GM21529 (cell line): ENCODE measurements around the gene PGD.
"Not testable (repeated sequence)": the region's sequence is repeated elsewhere in the genome, so short reads cannot be mapped to it uniquely, and the experiment has no call there.

Experiments
- ATAC-seq: cut with Tn5 transposase; IDR thresholded peaks from one replicate; pipeline ENCODE4 v1.9.1; 2021; ENCODE audit not compliant: unreplicated experiment

Gene PGD

DNA sequence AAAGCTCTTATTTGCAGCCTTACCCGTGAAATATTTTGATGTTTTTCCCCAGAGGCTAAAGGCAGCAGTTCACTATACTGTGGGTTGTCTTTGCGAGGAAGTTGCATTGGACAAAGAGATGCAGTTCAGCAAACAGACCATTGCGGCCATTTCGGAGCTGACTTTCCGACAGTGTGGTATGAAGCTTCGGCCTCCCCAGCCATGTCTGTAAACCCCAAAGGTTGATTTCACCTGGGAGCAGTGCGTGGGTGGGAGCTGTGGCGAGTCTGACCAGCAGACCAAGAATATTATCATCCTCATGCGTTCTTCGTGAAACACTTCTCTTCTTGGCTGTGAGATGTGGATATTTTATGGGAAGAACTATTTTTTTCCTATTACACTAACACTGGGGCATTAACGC lies 34.9 kb downstream of the PGD start:
- ATAC-seq: no peak

GRCh38 chr1:10434590-10434989 lies 35.7 kb downstream of the PGD start:
- ATAC-seq: no peak

- no peak for ATAC-seq
These were observed 38.2 kb downstream of the PGD start for GRCh38 chr1:10437052-10437451.

GRCh38 chr1:10438677-10439163 lies 39.9 kb downstream of the PGD start:
- ATAC-seq: no peak

DNA sequence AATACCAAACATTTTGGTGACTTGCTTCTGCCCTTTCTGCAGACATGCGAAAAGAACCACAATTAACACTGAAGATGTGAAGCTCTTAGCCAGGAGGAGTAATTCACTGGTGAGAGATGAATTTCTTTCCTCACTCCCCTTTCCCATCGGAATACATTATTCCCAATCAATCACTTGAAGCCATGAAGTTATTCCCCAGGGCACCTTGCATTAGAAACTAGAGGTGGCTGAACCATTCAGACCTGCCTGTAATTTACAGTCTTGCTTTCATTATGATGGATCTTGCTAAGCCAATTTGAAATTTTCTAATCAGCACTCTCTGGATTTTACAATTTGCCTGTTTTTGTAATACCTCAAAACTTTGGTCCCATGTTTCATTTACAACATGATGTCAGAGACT lies 41.4 kb downstream of the PGD start:
- ATAC-seq: no peak

DNA sequence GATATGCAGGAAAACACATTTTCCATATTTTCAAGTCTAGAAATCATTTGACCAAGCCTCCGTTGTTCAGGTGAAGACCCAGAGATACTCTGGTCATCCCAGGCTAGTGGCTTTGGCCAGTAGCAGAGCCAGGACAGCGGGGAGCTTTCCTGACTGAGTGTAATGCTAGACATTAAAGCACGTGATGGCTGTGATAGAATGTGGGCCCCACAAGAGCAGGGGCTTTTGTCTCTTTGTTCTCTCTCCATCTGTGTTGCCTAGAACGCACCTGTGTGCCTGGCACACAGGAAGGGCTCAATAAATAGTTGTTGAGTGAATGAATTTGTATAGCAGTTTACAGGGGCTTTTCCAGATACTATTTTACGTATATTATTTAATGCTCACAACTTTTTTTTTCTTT lies 41.9 kb downstream of the PGD start:
- ATAC-seq: no peak

- no peak for ATAC-seq
These were observed 45.4 kb downstream of the PGD start for GRCh38 chr1:10444248-10444647.

GRCh38 chr1:10444795-10445397 lies 46.0 kb downstream of the PGD start:
- no peak for ATAC-seq

DNA sequence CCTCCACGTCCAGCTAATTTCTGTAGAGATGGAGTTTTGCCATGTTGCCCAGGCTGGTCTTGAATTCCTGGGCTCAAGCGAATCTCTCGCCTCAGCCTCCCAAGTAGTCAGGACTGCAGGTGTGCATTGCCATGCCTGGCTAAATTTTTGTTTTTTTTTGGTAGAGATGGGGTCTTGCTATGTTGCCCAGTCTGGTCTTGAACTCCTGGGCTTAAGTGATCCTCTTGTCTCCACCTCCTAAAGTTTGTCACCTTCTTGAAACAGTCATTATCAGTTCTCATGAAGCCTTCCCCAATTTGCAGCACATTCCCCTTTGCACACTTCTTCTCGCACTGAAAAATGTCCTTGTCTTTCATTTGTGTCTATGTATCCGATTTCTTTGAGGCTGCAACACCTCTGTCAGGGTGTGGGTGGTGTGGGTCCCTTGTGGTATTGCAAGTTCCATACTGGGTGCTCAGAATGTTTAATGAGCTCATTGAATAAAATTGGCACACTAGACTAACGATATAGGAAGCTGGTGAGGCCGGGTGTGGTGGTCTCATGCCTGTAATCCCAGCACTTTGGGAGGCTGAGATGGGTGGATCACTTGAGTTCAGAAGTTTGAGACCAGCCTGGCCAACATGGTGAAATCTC lies 48.0 kb downstream of the PGD start:
- ATAC-seq: no peak

- no peak for ATAC-seq
These were observed 50.9 kb downstream of the PGD start, which contains the start of gene CORT for GRCh38 chr1:10449751-10450150. Gene CORT (plus strand): TSS chr1:10450031. CDS start chr1:10450224, 193 bp downstream.

DNA sequence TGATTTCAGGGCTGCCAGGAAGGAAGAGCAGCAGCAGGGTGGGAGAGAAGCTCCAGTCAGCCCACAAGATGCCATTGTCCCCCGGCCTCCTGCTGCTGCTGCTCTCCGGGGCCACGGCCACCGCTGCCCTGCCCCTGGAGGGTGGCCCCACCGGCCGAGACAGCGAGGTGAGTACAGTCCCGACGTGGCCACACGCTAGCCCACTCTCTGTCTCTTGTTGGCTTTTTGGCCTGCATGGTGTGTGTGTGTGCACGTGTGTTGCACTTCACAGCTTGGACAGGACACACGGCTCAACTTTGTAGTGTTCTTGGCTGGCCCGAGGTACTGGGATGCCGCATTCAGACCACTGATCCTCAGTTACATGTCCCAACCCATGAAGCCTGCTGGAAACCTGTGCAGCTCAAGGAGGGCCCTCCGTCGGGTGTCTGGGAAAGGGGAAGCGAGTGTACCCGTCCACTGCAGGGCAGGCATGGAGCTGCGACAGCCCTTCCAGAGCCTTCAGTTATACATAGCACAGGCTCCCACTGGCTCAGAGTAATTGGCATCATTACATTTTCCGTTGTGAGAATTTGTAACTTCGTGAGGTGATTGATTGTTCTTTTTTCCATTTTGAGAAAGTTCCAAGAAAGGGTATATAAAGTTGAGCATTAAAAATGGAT lies 51.4 kb downstream of the PGD start:
- ATAC-seq: no peak

GRCh38 chr1:10450836-10451235 lies 52.0 kb downstream of the PGD start:
- no peak for ATAC-seq

DNA sequence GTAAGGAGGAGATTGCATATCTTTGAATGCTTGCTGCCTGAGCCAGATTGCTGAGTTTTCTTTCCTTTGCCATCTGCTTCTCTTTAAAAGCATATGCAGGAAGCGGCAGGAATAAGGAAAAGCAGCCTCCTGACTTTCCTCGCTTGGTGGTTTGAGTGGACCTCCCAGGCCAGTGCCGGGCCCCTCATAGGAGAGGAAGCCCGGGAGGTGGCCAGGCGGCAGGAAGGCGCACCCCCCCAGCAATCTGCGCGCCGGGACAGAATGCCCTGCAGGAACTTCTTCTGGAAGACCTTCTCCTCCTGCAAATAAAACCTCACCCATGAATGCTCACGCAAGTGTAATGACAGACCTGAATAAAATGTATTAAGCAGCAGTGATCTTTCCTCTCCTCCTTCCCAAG lies 52.4 kb downstream of the PGD start:
- no peak for ATAC-seq

DNA sequence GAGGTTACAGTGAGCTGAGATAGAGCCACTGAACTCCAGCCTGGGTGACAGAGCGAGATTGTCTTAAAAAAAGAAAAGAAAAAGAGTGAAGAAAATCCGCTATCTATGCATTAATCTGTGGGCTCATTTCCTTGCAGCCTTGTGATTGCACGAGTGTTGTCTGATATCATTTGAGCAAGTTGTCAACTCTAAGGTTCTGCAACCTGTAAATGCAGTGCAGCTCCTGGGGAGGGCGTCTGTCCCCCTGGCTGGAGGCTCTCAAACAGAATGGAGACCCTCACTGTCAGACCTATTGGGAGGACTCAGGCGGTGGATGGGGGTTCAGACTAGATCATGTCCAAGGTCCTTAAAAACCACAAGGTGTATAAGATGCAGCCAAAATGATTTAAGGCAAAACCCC lies 57.2 kb downstream of the PGD start:
- ATAC-seq: no peak

- ATAC-seq: no peak
These were observed 57.8 kb downstream of the PGD start for GRCh38 chr1:10456661-10457060.

- ATAC-seq: not testable (repeated sequence)
These were observed 58.6 kb downstream of the PGD start for GRCh38 chr1:10457462-10457861.

- ATAC-seq: no peak
These were observed 59.0 kb downstream of the PGD start for GRCh38 chr1:10457875-10458274.

DNA sequence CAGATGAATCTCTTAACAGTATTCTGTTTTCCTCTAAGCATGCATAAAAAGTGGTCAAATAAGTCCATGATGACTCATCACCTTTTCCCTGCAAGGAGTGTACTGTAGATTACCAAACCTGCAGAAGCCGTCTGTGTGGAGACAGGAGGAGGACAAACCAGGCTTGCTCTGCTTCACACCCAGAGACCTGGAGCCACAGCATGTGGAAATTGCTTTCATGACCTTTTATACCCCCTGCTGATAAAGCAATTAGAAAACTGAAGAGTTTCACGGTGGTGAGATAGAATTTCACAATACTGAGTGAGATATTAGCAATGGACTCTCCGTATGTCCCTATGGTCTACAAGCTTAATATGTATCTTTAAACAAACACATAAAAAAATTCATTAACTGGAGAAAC lies 60.3 kb downstream of the PGD start:
- ATAC-seq: no peak

DNA sequence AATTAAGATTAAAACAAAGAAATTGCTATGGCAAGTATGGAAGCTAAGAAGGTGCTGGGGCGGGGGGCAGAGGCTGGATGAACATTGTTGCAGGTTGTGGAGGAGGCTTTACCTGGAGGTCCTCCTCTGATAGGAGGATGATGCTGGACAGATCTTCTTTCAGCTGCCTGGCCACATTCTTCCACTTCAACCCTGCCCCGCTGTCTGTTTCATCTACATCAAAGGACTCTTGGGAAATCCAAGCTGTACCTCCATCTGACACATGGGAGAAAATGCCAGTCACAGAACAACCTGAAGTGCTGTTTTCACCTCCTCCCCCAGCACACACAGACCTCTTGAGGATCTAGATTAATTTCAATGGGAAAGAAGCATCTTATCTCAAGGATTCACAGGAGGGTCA lies 68.2 kb downstream of the PGD start:
- ATAC-seq: no peak

- no peak for ATAC-seq
These were observed 71.2 kb downstream of the PGD start for GRCh38 chr1:10470043-10470442.
